HUES64 (cell line): ENCODE results near the gene STK4.

Experiments used
- H3K27ac ChIP-seq: 2 replicates; pipeline ENCODE4 v1.7.0; 2013; ENCODE audit warnings: low read depth, low read length, inconsistent platforms
- H3K27me3 ChIP-seq: 2 replicates; pipeline ENCODE4 v1.6.1; 2013; ENCODE audit warnings: mild to moderate bottlenecking, low read length; ENCODE audit not compliant: insufficient read depth
- H3K36me3 ChIP-seq: 2 replicates; pipeline ENCODE4 v1.6.1; 2013; ENCODE audit warnings: mild to moderate bottlenecking, low read length; ENCODE audit not compliant: insufficient read depth
- H3K4me1 ChIP-seq: 2 replicates; pipeline ENCODE4 v1.6.1; 2013; ENCODE audit warnings: mild to moderate bottlenecking, low read length, moderate library complexity; ENCODE audit not compliant: insufficient read depth
- H3K4me3 ChIP-seq: 2 replicates; pipeline ENCODE4 v1.5.1; 2013; ENCODE audit warnings: mild to moderate bottlenecking, low read length, moderate library complexity
- H3K9ac ChIP-seq: 2 replicates; pipeline ENCODE4 v1.6.1; 2013; ENCODE audit warnings: mild to moderate bottlenecking, low read depth, low read length
- H3K9me3 ChIP-seq: 2 replicates; pipeline ENCODE4 v1.6.1; 2013; ENCODE audit warnings: low read depth, low read length; ENCODE audit not compliant: insufficient read depth
- WGBS: fragments of 150-250, 120-280 bp; methylation state at CpG from one replicate; pipeline ENCODE4 v1.1.7; 2013; ENCODE audit warnings: missing lambda C conversion rate; 5-methylcytosine and 5-hydroxymethylcytosine counted together

The STK4 gene

DNA sequence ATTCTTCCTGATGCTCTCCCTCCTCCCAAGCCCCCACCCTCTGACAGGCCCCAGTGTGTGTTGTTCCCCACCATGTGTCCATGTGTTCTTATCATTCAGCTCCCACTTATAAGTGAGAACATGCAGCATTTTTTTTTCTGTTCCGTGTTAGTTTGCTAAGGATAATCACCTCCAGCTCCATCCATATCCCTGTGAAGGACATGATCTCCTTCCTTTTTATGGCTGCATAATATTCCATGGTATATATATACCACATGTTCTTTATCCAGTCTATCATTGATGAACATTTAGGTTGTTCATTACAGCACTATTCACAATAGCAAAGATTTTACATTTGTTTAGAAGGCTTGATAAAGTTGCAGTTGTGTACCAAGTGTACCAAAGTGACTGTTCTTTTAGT, 76.7 kb downstream of the STK4 start:
- H3K4me3 ChIP-seq, result no peak overlapping the region
- H3K9ac ChIP-seq, result no peak overlapping the region
- H3K4me1 ChIP-seq, result peaks cover 29% of the 10 kb centered on the region
- H3K27me3 ChIP-seq, result no peaks in the 10 kb centered on the region
- 0 out of 2 replicates have a peak, but pooled peaks cover 3% of the 10 kb centered on the region for H3K9me3 ChIP-seq
- H3K36me3 ChIP-seq, result no peaks in the 10 kb centered on the region; the same call in 1 of the 2 replicates
- 100% methylated on average over 1 of the region's 1 CpG for WGBS
- H3K27ac ChIP-seq, result no peak overlapping the region

DNA sequence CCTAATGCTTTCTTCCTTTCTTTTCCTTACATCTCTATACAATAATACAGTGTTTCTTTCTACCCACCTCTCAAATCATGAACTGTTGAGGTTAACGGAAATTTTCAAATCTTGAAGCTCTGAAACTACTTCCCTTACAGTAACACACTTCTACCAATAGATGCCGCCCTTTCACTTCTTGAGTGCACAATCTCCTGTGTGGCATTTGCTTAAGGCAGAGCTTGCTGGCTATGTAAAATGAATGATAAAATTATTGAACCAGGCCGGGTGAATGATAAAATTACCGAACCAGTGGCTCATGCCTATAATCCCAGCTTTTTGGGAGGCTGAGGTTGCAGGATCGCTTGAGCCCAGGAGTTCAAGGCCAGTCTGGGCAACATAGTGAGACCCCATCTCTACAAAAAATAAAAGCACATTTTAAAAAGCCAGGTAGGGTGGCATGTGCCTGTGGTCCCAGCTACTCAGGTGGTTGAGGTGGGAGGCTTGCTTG, 77.8 kb downstream of the STK4 start:
- H3K4me3 ChIP-seq, result no peak overlapping the region
- no peaks in the 10 kb centered on the region; the same call in 1 of the 2 replicates for H3K36me3 ChIP-seq
- H3K9ac ChIP-seq, result no peak overlapping the region
- H3K9me3 ChIP-seq, result 0 out of 2 replicates have a peak, but pooled peaks cover 3% of the 10 kb centered on the region
- peaks cover 28% of the 10 kb centered on the region for H3K4me1 ChIP-seq
- H3K27me3 ChIP-seq, result no peaks in the 10 kb centered on the region
- H3K27ac ChIP-seq, result no peak overlapping the region
- WGBS, result 87% methylated on average over 5 of the region's 5 CpGs

DNA sequence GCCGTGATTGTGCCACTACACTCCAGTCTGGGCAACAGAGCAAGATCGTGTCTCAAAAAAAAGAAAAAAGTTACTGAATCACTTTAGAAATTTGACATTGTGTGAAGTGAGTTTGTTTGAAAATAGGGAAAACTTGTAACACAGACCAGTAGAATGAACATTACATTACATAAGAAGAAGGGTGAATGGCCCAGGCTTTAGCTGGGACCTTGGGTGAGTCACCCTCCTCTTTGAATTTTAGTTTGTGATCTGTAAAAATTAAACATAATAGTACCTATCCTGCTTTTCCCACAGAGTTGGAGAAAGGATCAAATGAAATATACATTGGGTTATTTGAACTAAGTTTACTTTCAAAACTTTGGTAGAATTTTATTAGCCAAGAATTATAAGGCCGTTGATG, 78.3 kb downstream of the STK4 start:
- H3K9me3 ChIP-seq, result 0 out of 2 replicates have a peak, but pooled peaks cover 3% of the 10 kb centered on the region
- H3K36me3 ChIP-seq, result no peaks in the 10 kb centered on the region; the same call in 1 of the 2 replicates
- H3K27ac ChIP-seq, result no peak overlapping the region
- WGBS, result 93% methylated on average over 2 of the region's 3 CpGs
- H3K4me1 ChIP-seq, result peaks cover 33% of the 10 kb centered on the region
- H3K9ac ChIP-seq, result no peak overlapping the region
- H3K27me3 ChIP-seq, result no peaks in the 10 kb centered on the region
- no peak overlapping the region for H3K4me3 ChIP-seq

DNA sequence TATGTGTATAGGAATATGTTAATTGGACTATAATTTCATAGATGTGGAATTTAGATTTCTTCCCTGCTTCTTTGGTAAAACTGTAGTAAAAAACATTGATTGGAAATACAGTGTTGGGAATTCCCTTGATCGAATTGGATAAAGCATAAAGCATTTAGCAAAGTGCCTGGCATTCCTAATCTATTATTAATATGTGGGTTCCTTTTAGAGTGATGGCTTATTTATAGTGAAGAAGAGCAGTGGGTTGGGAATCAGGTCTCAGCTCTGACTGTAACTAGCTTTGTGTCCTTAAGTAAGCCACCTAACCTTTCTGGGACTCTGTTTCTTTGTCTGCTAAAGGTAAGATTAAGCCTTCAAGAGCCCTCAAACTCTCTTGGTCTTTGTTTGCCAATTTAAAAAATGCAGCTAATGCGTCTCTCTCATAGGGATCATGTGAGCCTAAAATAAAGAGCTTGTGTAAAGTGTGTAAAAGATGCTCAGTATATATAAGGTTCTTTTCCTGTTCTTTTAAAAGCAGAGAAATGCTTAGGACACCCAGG, 81.3 kb downstream of the STK4 start:
- WGBS, result 96% methylated on average over 2 of the region's 2 CpGs
- no peak overlapping the region for H3K9ac ChIP-seq
- no peak overlapping the region for H3K4me3 ChIP-seq
- H3K9me3 ChIP-seq, result no peaks in the 10 kb centered on the region
- no peaks in the 10 kb centered on the region for H3K27me3 ChIP-seq
- H3K36me3 ChIP-seq, result no peaks in the 10 kb centered on the region
- peaks cover 21% of the 10 kb centered on the region for H3K4me1 ChIP-seq
- no peak overlapping the region for H3K27ac ChIP-seq

DNA sequence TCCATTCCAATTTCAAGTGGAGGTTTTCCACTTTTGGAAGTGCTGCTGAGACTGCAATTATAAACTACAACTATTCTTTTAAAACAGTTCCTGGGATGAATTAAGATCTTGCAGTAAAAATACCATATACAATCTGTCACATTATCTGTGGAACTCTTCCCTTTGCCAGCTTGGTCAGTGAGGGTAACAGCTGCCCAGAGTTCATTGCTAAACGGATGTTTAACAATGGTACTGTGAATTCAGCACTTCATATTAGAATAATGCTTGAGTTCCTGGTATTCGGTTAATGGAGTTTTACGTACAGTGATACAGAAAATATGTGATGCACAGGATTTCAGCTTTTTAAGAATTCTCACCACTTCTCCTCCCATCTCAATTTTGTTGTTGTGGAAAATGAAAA, 83.1 kb downstream of the STK4 start:
- H3K27me3 ChIP-seq, result no peaks in the 10 kb centered on the region
- no peak overlapping the region for H3K4me3 ChIP-seq
- WGBS, result 93% methylated on average over 3 of the region's 3 CpGs
- H3K9ac ChIP-seq, result no peak overlapping the region
- H3K36me3 ChIP-seq, result no peaks in the 10 kb centered on the region; the same call in 1 of the 2 replicates
- H3K9me3 ChIP-seq, result no peaks in the 10 kb centered on the region
- peaks cover 21% of the 10 kb centered on the region for H3K4me1 ChIP-seq
- H3K27ac ChIP-seq, result no peak overlapping the region

DNA sequence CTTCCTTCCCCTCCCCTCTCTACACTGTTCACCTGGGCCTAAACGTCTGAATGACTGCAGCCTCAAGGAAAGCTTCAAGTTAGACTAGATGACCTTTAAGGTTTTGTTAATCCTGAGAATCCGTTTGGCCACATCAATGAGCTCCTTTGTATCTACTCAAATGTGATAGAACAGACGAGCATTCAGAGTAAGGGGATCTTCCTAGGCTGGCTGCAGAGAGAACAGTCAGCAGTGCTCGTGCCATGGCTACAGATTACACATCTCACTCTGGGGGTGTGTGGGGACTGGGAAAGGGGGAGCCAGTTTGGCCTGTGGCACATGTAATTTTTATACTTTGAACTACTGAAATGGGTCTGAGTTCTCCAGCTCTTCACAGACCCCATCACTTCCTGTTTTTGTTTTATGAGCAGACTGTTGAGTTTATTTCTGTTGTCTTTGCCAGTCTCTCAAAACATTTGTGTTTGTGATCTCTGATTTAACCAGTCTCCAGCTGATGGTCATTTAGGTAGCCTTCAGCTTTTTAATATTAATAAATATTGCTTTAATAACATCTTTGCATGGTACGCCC, 83.7 kb downstream of the STK4 start:
- Histone ChIP-seq H3K27me3 (no peaks in the 10 kb centered on the region), H3K9me3 (no peaks in the 10 kb centered on the region), H3K9ac (no peak overlapping the region), H3K4me1 (peaks cover 16% of the 10 kb centered on the region), H3K36me3 (no peaks in the 10 kb centered on the region; the same call in 1 of the 2 replicates), H3K4me3 (no peak overlapping the region), H3K27ac (no peak overlapping the region)
- 71% methylated on average over 5 of the region's 5 CpGs for WGBS

DNA sequence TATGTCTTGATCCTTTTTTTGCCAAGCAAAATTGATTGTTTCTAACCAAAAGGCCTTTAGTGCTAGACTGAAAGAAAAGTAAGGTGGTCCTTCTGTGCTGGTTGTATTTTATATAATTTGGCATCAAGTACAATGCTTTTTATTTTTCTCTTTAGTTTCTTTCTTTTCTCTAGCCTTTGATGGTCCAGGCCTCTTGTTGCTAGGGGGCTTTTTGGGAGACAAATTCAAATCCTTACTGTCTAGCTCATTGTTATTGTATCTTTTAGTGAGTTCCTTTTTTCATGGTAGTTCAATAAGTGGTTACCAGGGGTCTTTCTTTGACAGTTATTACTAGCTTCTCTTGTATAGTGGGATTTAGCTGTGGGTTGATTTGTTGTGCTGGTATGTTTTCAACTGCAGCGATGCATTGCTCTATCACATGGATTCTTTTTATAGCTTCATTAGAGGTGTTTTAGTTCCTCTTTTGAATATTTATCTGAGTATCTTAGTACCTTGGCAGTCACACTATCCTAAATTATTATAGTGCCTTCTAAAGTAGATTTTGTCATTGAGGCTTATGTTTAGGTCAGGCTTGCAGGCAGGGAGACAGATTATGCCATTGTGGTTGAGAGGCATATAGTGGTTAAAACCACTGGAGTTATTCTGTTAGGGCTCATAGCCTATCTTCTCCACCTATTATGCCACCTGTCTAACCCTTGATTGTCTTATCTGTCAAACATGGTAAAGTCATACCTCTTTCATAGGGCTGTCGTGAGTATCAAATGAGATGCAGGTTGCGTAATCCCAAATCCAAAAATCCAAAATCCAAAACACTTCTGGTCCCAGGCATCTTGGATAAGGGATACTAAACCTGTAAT, 85.1 kb downstream of the STK4 start:
- Histone ChIP-seq H3K36me3 (peaks cover 3% of the 10 kb centered on the region; the same call in 1 of the 2 replicates), H3K9me3 (no peaks in the 10 kb centered on the region), H3K4me1 (peaks cover 15% of the 10 kb centered on the region), H3K4me3 (no peak overlapping the region), H3K27ac (no peak overlapping the region), H3K9ac (no peak overlapping the region), H3K27me3 (no peaks in the 10 kb centered on the region)
- WGBS, result 93% methylated on average over 2 of the region's 3 CpGs

DNA sequence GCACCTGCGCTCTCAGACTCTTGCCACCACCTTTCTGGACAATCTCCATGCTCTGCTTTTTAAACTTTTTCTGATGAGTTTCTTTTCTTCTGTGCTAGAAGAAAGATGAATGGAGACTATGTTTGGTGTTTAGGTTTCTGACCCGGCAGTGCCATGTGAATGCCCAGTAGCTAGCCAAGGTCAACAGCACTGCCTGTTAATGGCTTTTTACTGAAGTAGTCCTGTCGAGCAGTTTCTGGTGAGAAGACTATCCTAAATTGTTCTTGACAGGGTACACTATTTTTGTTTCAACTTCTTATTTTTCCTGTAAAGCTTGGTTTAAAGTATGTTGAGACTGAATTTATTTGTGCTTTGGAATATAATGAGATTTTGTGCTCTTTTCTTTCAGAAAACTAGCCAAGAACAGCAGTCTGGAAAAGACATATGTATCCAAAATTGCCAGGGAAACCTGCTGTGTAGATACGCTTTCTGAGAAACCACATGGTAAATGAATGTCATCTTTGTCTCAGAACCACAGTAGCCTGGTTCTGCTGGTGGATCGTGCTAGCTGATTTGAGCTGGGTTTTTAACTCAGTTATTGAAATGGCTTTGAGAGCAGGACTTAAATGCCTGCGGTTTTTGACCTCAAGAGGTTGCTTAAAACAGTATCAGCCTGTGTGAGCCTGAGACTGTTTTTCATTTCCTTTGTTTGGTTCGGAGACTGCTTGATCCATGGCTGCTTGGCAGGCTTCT, 86.6 kb downstream of the STK4 start:
- Histone ChIP-seq H3K36me3 (peaks cover 15% of the 10 kb centered on the region), H3K4me3 (no peak overlapping the region), H3K4me1 (peaks cover 15% of the 10 kb centered on the region), H3K9me3 (no peaks in the 10 kb centered on the region), H3K27ac (no peak overlapping the region), H3K9ac (no peak overlapping the region), H3K27me3 (no peaks in the 10 kb centered on the region)
- 83% methylated on average over 7 of the region's 7 CpGs for WGBS

DNA sequence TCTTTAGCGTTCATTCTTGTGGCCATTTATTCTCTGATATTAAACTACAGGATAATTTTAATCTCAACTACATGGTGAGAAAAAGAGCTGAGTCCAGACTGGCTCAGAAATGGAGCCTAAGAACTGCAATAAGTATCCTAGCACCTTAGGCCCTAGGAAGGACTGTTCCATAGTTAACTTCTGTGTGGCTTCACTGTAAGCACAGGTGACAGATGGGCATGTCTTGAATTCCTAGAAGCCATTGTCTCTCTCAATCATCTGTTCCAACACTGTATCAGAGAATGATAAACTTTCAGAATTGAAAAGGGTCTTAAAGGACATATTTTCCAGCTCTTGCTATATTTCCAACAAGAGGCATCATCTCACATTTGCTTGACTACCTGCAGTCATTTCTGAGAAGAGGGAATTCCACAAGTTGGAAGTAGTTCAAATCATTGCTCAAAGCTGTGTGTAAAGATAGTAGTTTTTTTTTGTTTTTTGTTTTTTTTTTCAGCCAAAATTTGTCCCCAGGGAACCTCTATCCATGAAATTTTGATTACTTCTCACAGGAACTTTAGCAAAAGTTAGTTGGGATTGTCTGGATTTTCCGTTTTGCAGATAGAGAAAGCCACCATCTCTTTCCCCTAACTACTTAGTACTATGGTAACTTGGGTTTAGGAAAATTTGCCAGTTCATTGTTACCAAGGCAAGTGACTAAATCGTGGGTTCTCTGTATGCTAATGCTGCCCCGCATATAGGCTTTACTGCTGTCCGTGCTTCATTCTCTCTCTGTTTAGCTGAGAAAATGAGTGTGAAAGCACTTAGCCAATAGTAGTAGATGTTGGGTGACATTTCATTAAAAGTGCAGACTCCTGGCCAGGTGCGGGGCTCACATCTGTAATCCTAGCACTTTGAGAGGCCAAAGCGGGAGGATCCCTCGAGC, 87.4 kb downstream of the STK4 start:
- Histone ChIP-seq H3K36me3 (peaks cover 15% of the 10 kb centered on the region), H3K4me3 (no peak overlapping the region), H3K9me3 (no peaks in the 10 kb centered on the region), H3K4me1 (peaks cover 15% of the 10 kb centered on the region), H3K9ac (no peak overlapping the region), H3K27ac (no peak overlapping the region), H3K27me3 (no peaks in the 10 kb centered on the region)
- WGBS, result 86% methylated on average over 7 of the region's 8 CpGs

DNA sequence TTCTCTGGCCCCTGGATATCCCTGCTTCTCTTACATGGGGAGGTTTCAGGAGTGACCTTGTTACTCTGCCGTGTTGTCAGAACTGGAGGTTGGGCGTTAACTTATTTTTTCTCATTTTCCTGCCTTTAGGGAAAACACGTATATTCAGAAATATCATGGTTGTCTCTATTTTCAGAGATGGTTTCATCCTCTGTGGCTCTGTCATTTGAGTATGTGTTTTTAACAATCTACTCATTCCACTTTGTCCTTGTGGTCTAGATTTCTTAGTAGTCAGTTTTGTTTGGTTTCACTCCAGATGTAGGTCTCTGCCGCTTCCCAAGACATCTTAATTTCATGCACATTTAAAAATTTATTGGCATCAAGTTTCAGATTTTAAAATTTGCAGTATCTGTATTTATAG, 88.7 kb downstream of the STK4 start:
- Histone ChIP-seq H3K4me1 (peaks cover 4% of the 10 kb centered on the region; the same call in 1 of the 2 replicates), H3K9ac (no peak overlapping the region), H3K4me3 (no peak overlapping the region), H3K36me3 (peaks cover 15% of the 10 kb centered on the region), H3K27me3 (no peaks in the 10 kb centered on the region), H3K9me3 (no peaks in the 10 kb centered on the region), H3K27ac (no peak overlapping the region)
- 100% methylated on average over 3 of the region's 4 CpGs for WGBS
